MCF 10A (cell line): ENCODE results near the gene MICALL1. TPM values are rescaled to one million over a fixed set of nuclear protein-coding genes. Genes with fewer than 3 reads are reported as not detected.
"Not testable (repeated sequence)": the region's sequence is repeated elsewhere in the genome, so short reads cannot be mapped to it uniquely, and the experiment has no call there.

ENCODE experiments used
- BruUV-seq: library from RNA; stranded (reverse); fragments of 400-500 nt; replicated peaks from 2 replicates; lab custom pipeline; 2021; lab: Mats Ljungman, UMichigan
- CTCF ChIA-PET: fragments of 300-600 bp; sonication (Branson Sonifier 250); formaldehyde crosslinking; extraction: SDS; loops from one replicate; lab custom pipeline; 2021; ENCODE audit warnings: antibody characterized with exemption, inconsistent platforms; lab: Yijun Ruan, JAX
- POLR2A ChIA-PET: fragments of 300-600, 350-650 bp; sonication (Branson Sonifier 250); formaldehyde crosslinking; extraction: SDS; loops from one replicate; lab custom pipeline; 2020; ENCODE audit warnings: antibody characterized with exemption, inconsistent platforms; lab: Yijun Ruan, JAX
- DNase-seq: peaks from one replicate; pipeline ENCODE4 v3.0.0-alpha.2; 2018; ENCODE audit not compliant: unreplicated experiment
- H3K27ac Mint-ChIP-seq: one replicate; pipeline ENCODE4 v1.8.0; 2022; ENCODE audit warnings: mild to moderate bottlenecking, low read depth, mixed read lengths; ENCODE audit not compliant: unreplicated experiment
- H3K27me3 Mint-ChIP-seq: one replicate; pipeline ENCODE4 v1.8.0; 2022; ENCODE audit warnings: mixed read lengths; ENCODE audit not compliant: insufficient read depth, unreplicated experiment
- H3K36me3 Mint-ChIP-seq: one replicate; pipeline ENCODE4 v1.8.0; 2022; ENCODE audit warnings: mild to moderate bottlenecking, moderate library complexity, mixed read lengths; ENCODE audit not compliant: insufficient read depth, unreplicated experiment
- H3K4me1 Mint-ChIP-seq: one replicate; pipeline ENCODE4 v1.8.0; 2022; ENCODE audit warnings: mixed read lengths; ENCODE audit not compliant: insufficient read depth, unreplicated experiment
- H3K4me3 Mint-ChIP-seq: one replicate; pipeline ENCODE4 v1.8.0; 2022; ENCODE audit warnings: mild to moderate bottlenecking, moderate library complexity, mixed read lengths; ENCODE audit not compliant: unreplicated experiment
- H3K9me3 Mint-ChIP-seq: one replicate; pipeline ENCODE4 v1.8.0; 2022; ENCODE audit warnings: mixed read lengths; ENCODE audit not compliant: unreplicated experiment
- CTCF ChIP-seq: fragments of 200-600 bp; IDR thresholded peaks from one replicate; pipeline ENCODE4 v1.8.0; 2022; ENCODE audit warnings: antibody characterized with exemption, mild to moderate bottlenecking; ENCODE audit not compliant: unreplicated experiment
- intact Hi-C: fragments of 100-400 bp; cut with micrococcal nuclease; formaldehyde crosslinking; loops from 2 replicates; pipeline ENCODE4 v1.14.1; 2022
- total RNA-seq: library from RNA; stranded (reverse); gene quantifications from 2 replicates; pipeline ENCODE4 v1.2.3, GENCODE V29; 2022

The MICALL1 gene
- total RNA-seq, 1 experiment from 2014 or later, result 165 TPM

- TSS peak; percentile 21 for BruUV-seq
- intact Hi-C loops, result loop anchor here (1.0 kb wide), 1 partner anchor 19 kb away; no protein-coding TSS in a partner anchor
These were observed 47.5 kb downstream of the MICALL1 start, which contains the start of the genes C22orf23 and POLR2F for GRCh38 chr22:37953437-37954179. Gene C22orf23, minus strand, starts transcription at chr22:37953601. Its CDS starts 452 bp downstream, at chr22:37953149. Gene POLR2F, plus strand, starts transcription at chr22:37953699. Its CDS starts 89 bp downstream, at chr22:37953788.

GRCh38 chr22:37954686-37955085 lies 48.6 kb downstream of the MICALL1 start:
- Mint-ChIP-seq H3K27ac (peak overlapping the region; percentile 84), H3K4me1 (peaks cover 18% of the 10 kb centered on the region), H3K4me3 (peak overlapping the region; percentile 76), H3K27me3 (no peaks in the 10 kb centered on the region), H3K9me3 (no peaks in the 10 kb centered on the region), H3K36me3 (peaks cover 53% of the 10 kb centered on the region)
- DNase-seq, result no peak
- intact Hi-C loops, result no loop called here
- no peak for TF ChIP-seq CTCF
- BruUV-seq, result no TSS peak
- CTCF ChIA-PET, result interaction anchor here (0.6 to 2.1 kb wide), 8 partner anchors 10 to 93 kb away, joined by 3 to 10 read pairs (median 4); no protein-coding TSS in a partner anchor
- POLR2A ChIA-PET, result interaction anchor here (0.6 to 3.9 kb wide), 13 partner anchors 8 to 353 kb away, joined by 3 to 32 read pairs (median 6); partner anchors contain the start of genes ANKRD54 and MICALL1

More at GRCh38 chr22:37953437-37954179, 47.5 kb downstream of the MICALL1 start, which contains the start of the genes C22orf23 and POLR2F:
- H3K9me3 Mint-ChIP-seq, result no peaks in the 10 kb centered on the region
- H3K4me3 Mint-ChIP-seq, result peak within 1 kb of the TSS; percentile 76
- CTCF ChIA-PET, result interaction anchor here (0.6 to 2.1 kb wide), 11 partner anchors 11 to 90 kb away, joined by 3 to 10 read pairs (median 4); no protein-coding TSS in a partner anchor
- H3K27ac Mint-ChIP-seq, result peak within 1 kb of the TSS; percentile 84
- no peak for TF ChIP-seq CTCF
- DNase-seq, result peak; percentile 96
- POLR2A ChIA-PET, result interaction anchor here (0.7 to 3.9 kb wide), 21 partner anchors 9 to 360 kb away, joined by 3 to 32 read pairs (median 6); partner anchors contain the start of genes ANKRD54, GCAT, MICALL1 and PDXP
- peaks cover 42% of the 10 kb centered on the region for H3K36me3 Mint-ChIP-seq
- peaks cover 18% of the 10 kb centered on the region for H3K4me1 Mint-ChIP-seq
- H3K27me3 Mint-ChIP-seq, result no peaks in the 10 kb centered on the region

GRCh38 chr22:37955825-37956397 lies 49.8 kb downstream of the MICALL1 start:
- H3K9me3 Mint-ChIP-seq, BruUV-seq, H3K27me3 Mint-ChIP-seq, intact Hi-C loops, H3K27ac Mint-ChIP-seq, H3K4me3 Mint-ChIP-seq, DNase-seq: not testable (repeated sequence)
- CTCF ChIA-PET, result interaction anchor here (1.3 kb wide), 1 partner anchor 10 kb away, joined by 7 read pairs; no protein-coding TSS in a partner anchor
- peaks cover 64% of the 10 kb centered on the region for H3K36me3 Mint-ChIP-seq
- H3K4me1 Mint-ChIP-seq, result peaks cover 18% of the 10 kb centered on the region
- POLR2A ChIA-PET, result interaction anchor here (0.7 to 3.4 kb wide), 4 partner anchors 9 to 50 kb away, joined by 3 to 32 read pairs (median 14); partner anchors contain the start of gene MICALL1

- no peak overlapping the region for H3K4me3 Mint-ChIP-seq
- peaks cover 18% of the 10 kb centered on the region for H3K4me1 Mint-ChIP-seq
- CTCF ChIA-PET, result interaction anchor here (0.6 to 0.7 kb wide), 3 partner anchors 140 to 1044 kb away, joined by 3 read pairs; no protein-coding TSS in a partner anchor
- H3K36me3 Mint-ChIP-seq, result peaks cover 72% of the 10 kb centered on the region
- POLR2A ChIA-PET, result no interaction called here
- H3K27ac Mint-ChIP-seq, result no peak overlapping the region
- BruUV-seq, result no TSS peak
- H3K9me3 Mint-ChIP-seq, result no peaks in the 10 kb centered on the region
- TF ChIP-seq CTCF, result no peak
- intact Hi-C loops, result no loop called here
- H3K27me3 Mint-ChIP-seq, result no peaks in the 10 kb centered on the region
- no peak for DNase-seq
These were observed 51.1 kb downstream of the MICALL1 start for GRCh38 chr22:37957232-37957631.
